Heart left ventricle (tissue), 16 donors: Measurements from ENCODE around the gene FAP. TPM values are rescaled to one million over a fixed set of nuclear protein-coding genes. Genes with fewer than 3 reads are reported as not detected.

Experiments
- ATAC-seq, 4 donors: fragments of 200-7000 bp; cut with Tn5 transposase; one replicate each; pipeline ENCODE4 v1.9.1; 2020 to 2022; ENCODE audit warnings: moderate library complexity in 4 of 4, mild to moderate bottlenecking in 3 of 4, moderate number of reproducible peaks in 1 of 4
- DNase-seq, 5 donors: peaks; one replicate each; pipeline ENCODE4 v3.0.0-alpha.2; 2020
- H3K27ac ChIP-seq, 12 donors: fragments of 200-600 bp; sonication (generic) in 4 of 12; one replicate each; pipeline versions ENCODE4 v1.5.0 to v1.8.0; 2016 to 2022; ENCODE audit warnings: mild to moderate bottlenecking in 2 of 12
- H3K27me3 ChIP-seq, 9 donors: fragments of 200-600 bp; sonication (generic) in 2 of 9; one replicate each; pipeline versions ENCODE4 v1.5.1 to v1.8.0; 2016 to 2022; ENCODE audit warnings: mild to moderate bottlenecking in 3 of 9
- H3K36me3 ChIP-seq, 9 donors: fragments of 200-600 bp; sonication (generic) in 2 of 9; one replicate each; pipeline versions ENCODE4 v1.5.0 to v1.8.0; 2018 to 2022; ENCODE audit warnings: mild to moderate bottlenecking in 2 of 9
- H3K4me1 ChIP-seq, 12 donors: fragments of 200-600 bp; sonication (generic) in 4 of 12; one replicate each; pipeline versions ENCODE4 v1.5.0 to v1.8.0; 2016 to 2022; ENCODE audit warnings: mild to moderate bottlenecking in 3 of 12
- H3K4me3 ChIP-seq, 12 donors: fragments of 200-600 bp; sonication (generic) in 4 of 12; one replicate each; pipeline versions ENCODE4 v1.5.0 to v1.8.0; 2017 to 2022; ENCODE audit warnings: mild to moderate bottlenecking in 9 of 12, moderate library complexity in 4 of 12
- H3K9me3 ChIP-seq, 12 donors: fragments of 200-600 bp; sonication (generic) in 4 of 12; one replicate each; pipeline versions ENCODE4 v1.5.0 to v1.8.0; 2016 to 2022; ENCODE audit warnings: mild to moderate bottlenecking in 1 of 12
- CTCF ChIP-seq, 12 donors: fragments of 200-600 bp; sonication (generic) in 4 of 12; IDR thresholded peaks; one replicate each; pipeline versions ENCODE4 v1.5.0 to v1.8.0; 2018 to 2022; ENCODE audit warnings: antibody characterized with exemption in 12 of 12, mild to moderate bottlenecking in 5 of 12
- POLR2A ChIP-seq, 2 donors: fragments of 450-650 bp; IDR thresholded peaks; one replicate each; pipeline ENCODE4 v1.6.1; 2017; ENCODE audit warnings: antibody characterized with exemption in 2 of 2, mild to moderate bottlenecking in 2 of 2, moderate library complexity in 2 of 2
- WGBS, 4 donors: extraction: QIAGEN DNeasy Blood & Tissue Kit in 2 of 4; methylation state at CpG; one replicate each; pipeline versions ENCODE4 v1.1.5 to v1.1.7; 2013 to 2018; 5-methylcytosine and 5-hydroxymethylcytosine counted together
- intact Hi-C, 10 donors: fragments of 100-400 bp; cut with DNase I; formaldehyde crosslinking; loops; one replicate each; pipeline versions ENCODE4 v1.11.1 to v1.14.2; 2022
- polyA plus RNA-seq, 2 donors: library from polyadenylated mRNA; stranded (reverse); fragments of 200-250 nt; gene quantifications; one replicate each; pipeline ENCODE4 v1.2.3, GENCODE V29; 2013
- total RNA-seq, 9 donors: library from RNA; depleted of rRNA in 2 of 9; stranded (reverse); fragments of >200 nt in 2 of 9; fragmentation: NEBNext Ultra II Directional in 3 of 9; extraction: Animal tissue kit (Norgen Biotek cat#: 25700) in 3 of 9; gene quantifications; one replicate each; pipeline versions ENCODE4 v1.1.0 to v1.2.4, GENCODE V29; 2016 to 2023
- donor health status: ischemic (EF 13 %, LVEDD 7.1; RV severe dilation, severe dysfunction).
- donor health status: healthy with polysubstance abuse.
- donor health status: DM: no; HTN: yes; CAD: no.
- donor health status: DM: no; HTN: no; CAD: no.
- donor health status: ischemic (EF 25% LVEDD 6.9; RV normal size, moderate dysfunction).
- donor health status: ischemic (EF 25% LVEDD 5.7; RV mildly dilated, moderate dysfunction).
- donor health status: healthy.
- donor health status: DM: yes; HTN: yes; CAD: no.
- donor health status: ischemic (EF 35%, LVEDD 5.7; RV mildly dilated, moderate dysfunction).
- donor health status: nonischemic (EF 11% LVEDD 7.7; RV severe dilation, severe dysfunction).
- donor health status: DM: yes; HTN: yes; CAD: no.
- donor health status: PGD.
- donor health status: ischemic (EF 29% LVEDD 5.4; RV normal size, mild dysfunction).
- donor health status: nonischemic (EF 23%, LVEDD 6.1; RV moderate dilation, normal function).

The FAP gene
- total and polyA plus RNA-seq, 11 donors = 0.75 to 11.3 (median 2.3) TPM

- DNase-seq = no peak
- no peak for TF ChIP-seq CTCF (IDR thresholded peaks at IDR 0.05)
- no peak for TF ChIP-seq POLR2A (IDR thresholded peaks at IDR 0.05)
- WGBS, 4 donors = 69 to 77% (median 70%) methylated on average over 4 of the region's 4 CpGs
- H3K4me1 ChIP-seq = peaks cover 0 to 14% (median 0%) of the 10 kb centered on the region in 12 donors
- H3K27ac ChIP-seq = no peak overlapping the region
- no peaks in the 10 kb centered on the region for H3K9me3 ChIP-seq
- ATAC-seq = no peak
- intact Hi-C loops = no loop called here
- H3K4me3 ChIP-seq = no peak overlapping the region
- peaks cover 0 to 23% (median 4%) of the 10 kb centered on the region in 9 donors for H3K36me3 ChIP-seq
- no peaks in the 10 kb centered on the region for H3K27me3 ChIP-seq
Measured at GRCh38 chr2:162177301-162177700, 65.9 kb downstream of the FAP start.

- no peak overlapping the region for H3K4me3 ChIP-seq
- TF ChIP-seq POLR2A (IDR thresholded peaks at IDR 0.05) (no peak), CTCF (IDR thresholded peaks at IDR 0.05) (no peak)
- H3K27ac ChIP-seq = no peak overlapping the region
- intact Hi-C loops = no loop called here
- DNase-seq (no peak), ATAC-seq (peak in 1 of 4 donors; percentile 34)
- no peaks in the 10 kb centered on the region for H3K27me3 ChIP-seq
- H3K36me3 ChIP-seq = peaks cover 0 to 37% (median 6%) of the 10 kb centered on the region in 9 donors
- WGBS, 4 donors = 5 to 22% (median 12%) methylated on average over 3 of the region's 3 CpGs
- peaks cover 0 to 10% (median 0%) of the 10 kb centered on the region in 12 donors for H3K4me1 ChIP-seq
- H3K9me3 ChIP-seq = no peaks in the 10 kb centered on the region
Measured at GRCh38 chr2:162175714-162176113, 67.5 kb downstream of the FAP start.

- Histone ChIP-seq H3K27ac (no peak overlapping the region), H3K36me3 (peaks cover 0 to 34% (median 6%) of the 10 kb centered on the region in 9 donors), H3K9me3 (no peaks in the 10 kb centered on the region), H3K4me1 (peaks cover 0 to 10% (median 0%) of the 10 kb centered on the region in 12 donors), H3K27me3 (no peaks in the 10 kb centered on the region), H3K4me3 (no peak overlapping the region)
- ATAC-seq = no peak
- TF ChIP-seq POLR2A (IDR thresholded peaks at IDR 0.05) (no peak), CTCF (IDR thresholded peaks at IDR 0.05) (no peak)
- DNase-seq = no peak
- intact Hi-C loops = no loop called here
- WGBS, 4 donors = 89 to 91% (median 91%) methylated on average over 5 of the region's 5 CpGs
Measured at GRCh38 chr2:162174746-162175145, 68.5 kb downstream of the FAP start.

GRCh38 chr2:162172802-162173370, 70.4 kb downstream of the FAP start:
- no peak overlapping the region for H3K4me3 ChIP-seq
- H3K27me3 ChIP-seq = no peaks in the 10 kb centered on the region
- no peak for ATAC-seq
- no peak for TF ChIP-seq CTCF (IDR thresholded peaks at IDR 0.05)
- no peak for TF ChIP-seq POLR2A (IDR thresholded peaks at IDR 0.05)
- peaks cover 0 to 10% (median 0%) of the 10 kb centered on the region in 12 donors for H3K4me1 ChIP-seq
- peaks cover 0 to 36% (median 6%) of the 10 kb centered on the region in 9 donors for H3K36me3 ChIP-seq
- no peak for DNase-seq
- H3K27ac ChIP-seq = no peak overlapping the region
- H3K9me3 ChIP-seq = no peaks in the 10 kb centered on the region
- intact Hi-C loops = no loop called here
- 72 to 87% (median 76%) methylated on average over 1 of the region's 1 CpG for WGBS, 4 donors
